ENCODE results near the gene MPHOSPH10.
"Not testable (repeated sequence)": the region's sequence is repeated elsewhere in the genome, so short reads cannot be mapped to it uniquely, and the experiment has no call there.

MPHOSPH10 gene

DNA sequence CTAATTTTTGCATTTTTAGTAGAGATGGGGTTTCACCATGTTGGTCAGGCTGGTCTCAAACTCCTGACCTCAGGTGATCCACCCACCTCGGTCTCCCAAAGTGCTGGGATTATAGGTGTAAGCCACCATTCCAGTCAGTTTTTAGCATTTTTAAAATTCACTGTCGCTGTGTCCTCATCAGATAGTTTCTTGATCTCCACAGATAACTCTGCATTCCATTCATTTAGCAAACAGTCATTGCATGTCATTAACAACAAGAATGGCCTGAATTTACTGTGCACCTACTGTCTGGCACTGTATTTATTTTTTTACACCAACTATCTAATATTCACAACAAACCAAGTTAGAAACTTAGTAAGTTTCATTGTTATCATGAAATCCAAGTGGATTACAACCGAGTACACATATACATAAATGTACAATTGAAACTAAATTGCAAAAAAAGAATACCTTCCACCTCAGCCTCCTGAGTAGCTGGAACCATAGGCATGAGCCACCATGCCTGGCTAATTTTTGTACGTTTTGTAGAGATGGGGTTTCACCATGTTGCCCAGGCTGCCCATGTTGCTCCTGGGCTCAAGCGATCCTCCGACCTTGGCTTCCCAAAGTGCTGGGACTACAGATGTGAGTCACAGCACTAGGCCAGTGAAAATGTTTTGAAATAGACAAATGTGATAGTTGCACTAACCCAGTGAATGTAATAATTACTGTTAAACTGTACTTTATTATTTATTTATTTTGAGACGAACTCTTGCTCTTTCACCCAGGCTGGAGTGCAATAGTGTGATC, 4.7 kb upstream of the MPHOSPH10 start:
- no peak for DNase-seq

DNA sequence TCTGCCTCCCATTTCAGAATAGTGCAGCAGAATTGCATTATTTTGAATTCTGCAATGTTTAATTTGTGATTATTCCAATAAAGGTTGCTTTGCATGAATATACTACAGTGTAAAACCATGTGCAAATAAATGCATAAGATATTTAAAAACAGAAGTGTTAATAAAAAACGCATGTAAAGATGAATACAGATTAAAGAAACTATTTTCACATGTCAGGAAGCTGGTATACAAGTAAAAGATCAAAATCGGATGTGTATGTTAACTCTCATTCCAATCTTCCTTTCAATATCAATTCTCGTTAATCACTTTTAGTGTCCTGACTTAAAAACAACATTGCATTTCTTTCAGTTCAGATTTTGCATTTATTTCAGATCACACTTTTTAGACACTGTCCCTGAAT, 3.5 kb upstream of the MPHOSPH10 start:
- DNase-seq, result no peak

DNA sequence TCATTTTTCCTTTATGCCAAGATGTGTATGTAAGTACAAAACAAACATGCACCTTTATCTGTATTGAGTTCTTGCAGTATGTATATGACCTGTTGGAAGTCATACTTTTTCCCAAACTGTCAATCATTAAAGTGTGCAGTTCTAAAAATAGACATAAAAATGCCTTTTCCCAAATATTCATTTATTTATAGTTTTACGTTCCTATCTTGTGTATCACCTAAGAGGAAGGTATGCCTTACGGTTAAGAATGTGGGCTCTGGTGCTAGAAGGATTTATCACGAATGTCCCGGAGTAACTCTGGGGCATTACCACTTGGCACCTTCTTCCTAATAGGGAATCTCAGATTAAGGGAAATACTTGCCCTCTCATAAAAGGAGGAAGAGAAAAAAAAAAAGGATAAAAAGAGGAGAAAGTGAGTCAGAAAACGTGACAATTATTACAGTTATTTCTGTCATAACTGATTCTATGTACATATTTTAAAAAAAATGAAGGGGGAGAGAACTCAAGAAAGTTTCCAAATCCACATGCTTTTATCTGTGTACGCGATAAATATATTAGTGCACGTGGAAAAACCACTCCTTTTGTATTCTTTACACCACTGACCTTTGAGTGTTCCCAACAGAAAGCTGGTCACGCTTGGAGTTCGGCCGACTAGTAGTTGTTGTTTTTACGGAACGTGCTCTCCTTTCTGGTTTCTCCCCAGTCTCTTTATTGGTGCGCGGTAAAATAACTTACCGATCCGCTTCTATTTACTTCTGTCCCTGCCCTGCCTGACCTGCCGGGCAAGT, 1.1 kb upstream of the MPHOSPH10 start:
- DNase-seq, result peak; percentile 28

DNA sequence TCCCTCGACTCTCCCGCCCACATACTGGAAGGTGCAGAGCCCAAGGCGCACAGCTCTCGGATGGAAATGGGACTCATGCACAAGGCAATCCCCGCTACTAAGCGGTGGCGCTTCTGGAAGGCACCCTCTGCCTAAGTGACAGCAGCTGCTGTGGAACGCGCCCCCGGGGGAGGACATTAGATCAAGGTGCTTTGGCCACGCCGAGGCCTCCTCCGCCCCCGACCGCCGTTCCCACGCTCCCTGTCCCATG, 607 bp upstream of the MPHOSPH10 start:
- DNase-seq, result no peak

DNA sequence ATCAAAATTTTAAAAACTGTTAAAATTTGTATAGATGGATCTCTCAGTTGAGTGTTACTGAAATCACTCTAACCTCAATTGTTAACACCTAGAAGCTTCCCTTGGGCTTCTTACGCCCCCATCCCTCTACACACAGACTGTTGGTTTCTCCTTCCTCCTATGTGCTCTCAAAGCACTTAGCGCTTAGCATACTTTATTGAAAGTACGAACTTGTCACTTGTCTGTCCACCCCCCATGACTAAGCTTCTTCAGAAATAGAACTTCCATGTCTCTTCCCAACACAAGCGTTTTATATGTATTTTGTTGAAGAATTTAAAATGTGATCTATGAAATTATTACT, 441 bp downstream of the MPHOSPH10 start:
- DNase-seq, result peak; percentile 47

DNA sequence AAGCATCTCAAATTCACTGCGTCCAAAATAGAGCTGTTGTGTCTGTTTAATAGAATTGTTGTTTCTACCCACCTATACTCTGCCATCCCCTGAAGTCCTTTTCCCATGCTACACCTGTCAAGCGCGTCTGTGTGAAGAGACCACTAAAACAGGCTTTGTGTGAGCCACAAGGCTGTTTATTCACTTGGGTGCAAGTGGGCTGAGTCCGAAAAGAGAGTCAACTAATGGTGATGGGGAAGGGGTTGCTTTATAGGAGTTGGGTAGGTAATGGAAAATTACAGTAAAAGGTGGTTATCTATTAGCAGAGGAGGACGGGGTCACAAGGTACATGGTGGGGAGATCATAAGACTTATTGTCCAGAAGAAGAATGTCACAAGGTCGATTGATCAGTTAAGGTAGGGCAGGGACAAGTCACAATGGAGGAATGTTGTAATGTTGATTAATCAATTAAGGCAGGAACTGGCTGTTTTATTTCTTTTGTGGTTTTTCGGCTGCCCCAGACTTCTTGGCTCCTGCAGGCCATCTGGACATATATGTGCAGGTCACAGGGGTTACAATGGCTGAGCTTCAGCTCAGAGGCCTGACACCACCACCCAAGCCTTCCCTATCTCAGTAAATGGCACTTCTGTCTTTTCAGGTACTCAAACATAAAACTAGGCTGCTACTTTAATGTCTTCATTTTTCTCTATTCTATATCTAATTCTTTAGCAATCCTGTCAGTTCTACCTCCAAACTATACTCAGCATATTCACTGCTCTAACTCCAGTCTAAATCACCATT, 1.1 kb downstream of the MPHOSPH10 start:
- not testable (repeated sequence) for DNase-seq

DNA sequence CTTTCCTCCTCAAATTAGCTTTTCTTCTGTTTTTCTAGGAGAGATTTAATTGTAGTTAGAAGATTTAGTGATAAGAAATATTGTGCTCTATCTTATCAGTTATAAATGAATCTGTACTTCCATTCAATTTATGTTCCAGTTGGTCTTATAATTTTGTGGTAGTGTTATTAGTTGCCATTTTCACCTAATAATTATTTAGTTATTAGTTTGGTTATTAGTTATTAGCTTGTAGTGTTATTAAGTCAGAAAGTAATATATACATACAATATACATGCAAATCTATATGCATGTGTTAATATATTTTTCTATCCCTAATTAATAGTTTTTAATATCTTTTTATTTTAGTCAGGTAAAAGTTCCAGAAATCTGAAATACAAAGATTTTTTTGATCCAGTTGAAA, 3.2 kb downstream of the MPHOSPH10 start:
- DNase-seq, result no peak

DNA sequence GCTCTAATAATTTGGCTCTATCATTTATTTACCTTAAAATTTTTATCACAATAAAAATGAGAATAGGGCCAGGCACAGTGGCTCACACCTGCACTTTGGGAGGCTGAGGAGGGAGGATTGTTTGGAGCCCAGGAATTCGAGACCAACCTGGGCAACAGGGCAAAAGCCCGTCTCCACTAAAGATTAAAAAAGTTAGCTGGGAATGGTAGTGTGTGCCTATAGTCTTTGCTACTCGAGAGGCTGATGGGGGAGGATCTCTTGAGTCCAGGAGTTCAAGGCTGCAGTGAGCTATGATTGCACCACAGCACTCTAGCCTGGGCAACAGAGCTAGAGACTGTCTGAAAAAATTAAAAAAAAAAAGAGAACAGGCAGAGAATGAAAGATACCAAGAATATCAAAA, 5.7 kb downstream of the MPHOSPH10 start:
- no peak for DNase-seq

DNA sequence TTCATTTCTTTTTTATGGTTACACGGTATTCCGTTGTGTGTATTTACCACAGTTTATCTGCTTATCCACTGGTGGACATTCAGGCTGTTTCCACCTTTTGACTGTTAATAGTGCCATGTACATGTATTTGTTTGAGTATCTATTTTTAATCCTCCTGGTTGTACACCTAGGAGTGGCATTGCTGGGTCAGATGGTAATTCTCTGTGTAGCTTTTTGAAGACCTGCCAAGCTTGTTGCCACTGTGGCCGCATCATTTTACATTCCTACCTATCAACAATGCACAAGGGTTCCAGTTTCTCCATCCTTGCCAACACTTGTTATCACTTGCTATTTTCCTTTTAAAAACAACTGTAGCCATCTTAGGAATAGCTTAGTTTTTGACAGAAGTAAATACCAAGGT, 13.3 kb downstream of the MPHOSPH10 start:
- no peak for DNase-seq

DNA sequence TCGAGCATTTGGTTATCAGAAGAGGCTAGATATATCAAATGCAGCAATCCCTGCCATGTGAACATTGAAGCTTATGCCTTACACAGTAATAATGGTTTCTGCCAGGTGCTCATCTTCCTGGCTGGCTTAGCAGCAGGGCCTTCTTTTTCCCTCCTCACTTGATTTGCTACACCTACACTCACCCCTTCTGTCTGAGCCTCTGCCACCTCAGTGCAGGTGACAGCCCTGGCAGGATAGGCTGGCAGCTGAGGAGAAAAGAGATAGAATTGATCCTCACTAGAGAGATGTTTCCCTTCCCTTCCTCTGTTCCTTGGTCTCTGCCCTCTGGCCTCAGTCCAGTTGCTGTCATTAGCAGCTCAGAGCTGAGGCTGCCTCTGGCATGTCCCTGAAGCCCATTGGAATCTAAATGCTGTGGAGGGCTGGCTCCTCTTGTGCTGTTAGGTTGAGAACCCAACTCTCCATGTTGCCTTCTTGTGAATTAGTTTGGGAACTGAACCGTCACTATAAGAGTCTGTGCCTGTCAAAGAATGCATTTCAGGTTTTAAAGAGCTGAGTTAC, 18.2 kb downstream of the MPHOSPH10 start:
- no peak for DNase-seq

DNA sequence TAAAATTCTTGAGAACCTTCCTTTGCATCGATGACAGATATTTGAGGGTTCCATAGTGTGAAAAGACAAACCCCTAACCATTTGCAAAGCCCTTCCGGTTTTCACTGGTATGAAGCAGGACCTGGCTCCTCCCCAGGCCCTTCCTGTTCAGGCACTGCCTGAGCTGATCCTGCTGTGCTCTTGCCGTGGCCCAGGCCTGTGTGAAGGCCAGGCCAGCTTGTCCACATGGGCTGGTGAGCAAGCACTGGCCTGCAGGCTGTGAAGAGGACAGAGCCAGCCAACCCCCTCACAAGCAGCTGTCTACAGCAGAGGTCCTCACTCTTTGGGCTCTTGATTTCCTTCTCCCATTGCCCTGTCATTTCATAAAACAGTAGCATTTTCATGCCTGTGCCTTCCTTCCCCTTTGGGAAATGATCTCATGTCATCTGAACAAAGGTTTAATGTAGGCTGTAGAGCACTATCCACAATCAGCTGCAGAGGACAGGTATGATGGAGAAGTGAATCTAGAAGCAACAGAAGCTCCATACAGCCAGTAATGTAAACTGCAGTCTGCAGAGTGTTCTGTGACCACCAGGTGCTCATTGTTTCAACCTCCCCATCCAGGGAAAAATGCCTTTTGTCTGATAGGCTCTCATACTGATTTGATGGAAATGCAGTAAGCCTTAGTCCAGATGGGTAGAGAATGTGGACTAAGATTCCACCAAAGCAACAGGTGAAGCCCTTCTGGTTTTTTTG, 19.8 kb downstream of the MPHOSPH10 start:
- no peak for DNase-seq

DNA sequence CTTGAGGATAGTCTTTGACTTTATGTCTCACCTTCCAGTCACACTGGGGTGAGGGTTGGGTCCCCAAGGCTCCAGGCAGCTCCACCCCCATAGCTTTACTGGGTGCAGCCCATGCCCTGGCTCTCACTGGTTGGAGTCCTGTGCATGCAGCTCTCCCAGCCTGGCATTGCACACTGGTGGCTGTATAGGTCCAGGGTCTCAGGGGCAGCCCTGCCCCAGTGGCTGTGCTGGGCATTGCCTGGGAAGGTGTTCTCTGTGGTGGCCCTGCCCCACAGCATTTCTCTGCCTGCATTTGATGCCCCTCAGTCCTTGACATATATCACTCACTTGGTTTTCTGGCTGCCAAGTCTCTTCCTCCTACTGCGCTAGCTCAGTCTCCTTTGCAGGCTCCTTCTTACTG, 21.2 kb downstream of the MPHOSPH10 start:
- DNase-seq, result no peak

DNA sequence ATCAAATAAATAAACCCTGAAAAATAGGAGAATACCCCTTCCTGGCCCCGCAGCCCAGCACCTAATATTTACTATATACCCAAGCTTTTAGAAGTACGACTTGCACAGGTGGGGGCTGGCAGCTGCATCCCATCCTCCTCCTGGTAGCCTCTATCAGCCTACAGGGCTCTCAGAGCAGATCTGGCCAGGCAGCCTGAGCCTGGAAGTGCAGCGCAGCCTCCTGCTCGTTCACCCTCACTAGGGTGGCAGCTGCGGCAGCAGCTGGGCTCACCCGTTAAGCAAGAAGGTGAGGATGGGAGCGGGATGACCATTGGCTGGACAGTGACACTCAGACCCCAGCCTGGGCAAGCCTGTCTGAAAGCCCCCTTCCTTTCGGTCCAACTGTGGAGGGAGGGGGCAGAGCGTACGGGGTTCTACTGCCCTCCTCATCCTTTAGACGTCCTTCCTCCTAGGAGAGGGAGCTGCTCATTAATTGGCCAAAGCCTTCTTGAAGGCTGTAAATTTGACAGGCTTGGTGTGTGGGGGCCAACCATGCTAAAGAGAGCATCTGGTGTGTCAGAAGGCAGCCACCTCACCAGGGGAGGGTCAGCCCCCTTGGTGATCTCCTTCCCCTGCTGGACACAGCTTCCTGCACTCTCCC, 23.3 kb downstream of the MPHOSPH10 start:
- DNase-seq, result no peak

DNA sequence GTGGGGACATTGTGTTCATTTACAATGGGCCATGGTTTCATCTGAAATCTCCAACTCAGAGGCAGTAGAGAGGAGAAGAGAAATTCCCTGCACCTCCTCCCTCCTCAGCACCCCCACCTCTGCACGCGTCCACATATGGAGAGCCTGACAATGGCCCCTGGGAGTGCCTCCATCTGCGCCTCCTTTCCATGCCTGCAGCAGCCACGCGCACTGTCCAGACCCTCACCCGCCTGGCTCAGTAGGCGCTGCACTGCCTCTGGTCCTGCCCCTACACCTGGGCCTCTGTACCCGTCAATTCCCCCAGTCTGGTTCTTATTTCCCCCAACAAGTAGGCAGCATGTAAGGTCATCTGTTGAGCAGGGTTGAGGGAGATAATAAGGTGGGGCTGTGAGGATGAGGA, 23.8 kb downstream of the MPHOSPH10 start:
- no peak for DNase-seq

DNA sequence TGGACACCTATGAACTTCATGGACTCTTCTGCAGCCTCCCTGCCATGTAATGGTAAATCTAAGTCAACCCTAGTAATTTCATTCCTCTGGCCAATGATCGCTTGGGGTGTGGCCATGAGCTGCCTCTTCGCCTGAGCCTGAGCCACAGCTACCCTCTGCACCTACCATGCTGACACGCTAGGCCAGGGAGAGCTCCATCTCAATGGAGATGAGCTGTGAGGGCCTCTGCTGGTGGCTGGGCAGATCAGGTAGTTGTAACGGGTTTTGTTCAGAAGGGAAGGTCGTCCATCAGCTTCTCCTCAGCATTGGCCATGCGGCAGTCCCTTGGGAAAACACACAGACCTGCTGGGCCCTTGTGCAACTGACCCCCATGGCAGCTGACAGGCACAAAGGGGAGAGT, 24.4 kb downstream of the MPHOSPH10 start:
- peak; percentile 58 for DNase-seq

DNA sequence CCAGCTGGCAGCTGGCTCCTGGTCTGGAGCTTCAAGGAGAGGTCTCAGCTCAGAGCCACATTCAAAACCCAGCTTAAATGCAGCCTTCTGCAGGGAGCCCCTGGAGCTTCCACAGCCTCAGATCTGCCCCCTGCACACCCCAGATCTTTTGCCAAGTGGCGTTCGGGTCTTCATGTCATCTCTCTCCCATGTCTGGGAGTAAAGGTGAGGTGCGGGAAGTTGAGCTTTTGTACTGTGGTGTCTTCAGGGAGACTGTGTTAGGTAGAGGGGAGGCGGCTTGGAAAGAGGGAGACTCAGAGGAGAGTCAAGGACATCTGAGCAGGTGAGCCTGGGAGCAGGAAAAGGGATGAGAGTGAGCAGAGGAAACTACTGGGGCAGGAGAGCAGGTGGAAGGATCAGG, 25.4 kb downstream of the MPHOSPH10 start:
- DNase-seq, result no peak

DNA sequence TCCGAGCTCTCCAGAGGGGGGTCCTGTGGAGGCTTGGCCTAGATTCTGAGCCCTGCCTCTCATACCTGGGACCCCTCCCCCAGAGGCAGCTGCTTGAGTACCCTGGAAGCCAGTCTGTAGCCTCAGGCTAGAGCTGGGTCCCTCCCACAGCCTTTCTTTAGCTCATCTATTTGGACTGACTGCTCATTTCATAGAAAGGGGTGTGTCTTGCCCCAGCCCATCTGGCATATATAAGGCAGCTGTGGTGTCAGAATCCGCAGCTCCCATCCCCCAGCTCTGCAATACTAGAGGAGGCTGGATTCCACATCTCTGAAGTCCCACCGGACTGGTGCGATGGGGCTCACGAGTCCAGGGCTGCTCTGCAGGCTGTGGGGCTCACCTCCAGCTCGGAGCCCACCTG, 26.1 kb downstream of the MPHOSPH10 start:
- peak; percentile 7 for DNase-seq

DNA sequence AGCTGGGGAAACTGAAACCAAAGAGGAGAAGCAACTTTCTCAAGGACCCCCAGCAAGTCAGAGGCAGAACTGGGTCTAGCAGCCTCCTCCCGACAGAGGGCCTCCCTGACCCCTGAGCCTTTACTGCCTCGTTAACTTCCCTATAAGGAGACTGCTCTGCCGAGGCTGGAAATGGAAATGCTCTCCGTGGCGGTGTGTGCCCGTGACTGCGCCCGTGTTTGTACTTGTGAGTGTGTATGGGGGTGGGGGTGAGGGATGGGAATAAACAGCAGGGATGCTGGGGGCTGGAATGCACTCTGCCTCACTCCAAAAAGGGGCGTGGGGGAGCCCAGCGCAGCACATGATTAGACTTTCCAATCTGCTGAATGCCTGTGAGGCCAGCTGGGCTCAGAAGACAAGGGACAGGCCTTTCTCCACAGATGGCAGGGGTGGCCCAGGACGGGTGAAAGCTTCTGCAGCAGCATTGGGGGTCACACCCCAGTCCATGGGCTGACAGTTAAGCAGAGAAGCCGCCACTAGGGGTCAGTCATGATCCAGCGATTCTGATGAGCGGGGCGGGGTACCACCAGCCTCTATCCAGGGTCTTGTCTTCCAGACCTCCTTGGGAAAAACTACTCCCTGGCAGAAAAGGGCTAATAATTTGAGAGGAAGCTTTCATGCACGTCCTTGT, 26.8 kb downstream of the MPHOSPH10 start:
- DNase-seq, result peak; percentile 60

DNA sequence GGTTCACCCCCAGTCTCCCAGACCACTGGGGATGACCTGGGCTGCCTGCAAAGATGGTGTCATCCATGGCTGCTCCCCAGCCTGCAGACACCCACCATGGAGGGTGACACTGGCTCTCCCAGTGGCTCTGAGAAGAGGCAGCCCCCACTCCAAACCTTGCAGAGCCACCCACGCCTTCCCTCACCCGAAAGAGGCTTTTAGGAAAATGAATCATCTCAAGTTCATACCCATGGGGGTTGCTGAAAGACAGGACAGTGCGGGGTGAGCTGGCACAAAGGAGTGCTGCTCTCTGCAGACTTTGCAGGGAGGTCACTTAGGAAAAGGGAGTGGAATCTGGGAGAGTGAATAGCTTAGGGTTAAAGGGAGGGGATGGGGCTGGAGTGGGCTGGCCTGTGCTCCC, 36.4 kb downstream of the MPHOSPH10 start:
- no peak for DNase-seq

DNA sequence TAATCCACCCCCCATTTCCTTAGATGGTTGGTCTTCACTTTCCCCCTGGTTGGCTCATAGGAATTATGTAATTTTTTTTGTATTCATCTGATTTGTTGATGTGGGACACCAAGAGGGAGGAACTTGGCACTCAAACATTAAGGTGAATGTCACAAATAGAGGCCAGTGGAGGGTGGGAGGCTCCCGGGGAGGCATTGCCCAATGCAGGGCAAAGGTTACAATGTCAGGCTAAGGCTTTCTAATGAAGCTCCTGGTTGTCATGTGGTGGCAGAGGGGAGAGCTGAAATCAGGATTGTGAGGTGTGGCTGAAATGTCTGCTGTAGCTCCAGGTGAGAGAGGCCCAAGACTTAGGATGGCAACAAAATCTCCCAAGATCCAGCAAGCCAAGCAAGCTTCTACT, 42.7 kb downstream of the MPHOSPH10 start:
- DNase-seq, result no peak

DNA sequence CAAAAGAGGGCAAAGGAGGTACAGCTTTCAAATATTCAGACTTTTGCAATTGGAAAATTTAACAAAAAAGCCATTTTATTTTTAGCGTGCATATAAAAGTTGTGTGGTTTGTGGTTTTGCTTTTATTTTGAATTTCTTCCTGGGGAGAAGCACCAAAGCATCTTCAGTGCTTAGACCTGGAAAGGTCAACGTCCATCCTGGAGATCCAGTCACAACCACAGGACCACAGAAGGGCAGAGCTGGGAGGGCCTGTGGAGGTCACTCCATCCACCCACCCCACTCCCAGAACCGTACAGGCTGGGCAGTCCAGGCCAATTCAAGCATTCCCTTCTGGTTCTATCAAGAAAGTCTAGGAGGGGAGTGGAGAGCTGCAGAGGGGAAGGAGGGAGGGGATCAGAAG, 43.8 kb downstream of the MPHOSPH10 start:
- DNase-seq, result no peak

DNA sequence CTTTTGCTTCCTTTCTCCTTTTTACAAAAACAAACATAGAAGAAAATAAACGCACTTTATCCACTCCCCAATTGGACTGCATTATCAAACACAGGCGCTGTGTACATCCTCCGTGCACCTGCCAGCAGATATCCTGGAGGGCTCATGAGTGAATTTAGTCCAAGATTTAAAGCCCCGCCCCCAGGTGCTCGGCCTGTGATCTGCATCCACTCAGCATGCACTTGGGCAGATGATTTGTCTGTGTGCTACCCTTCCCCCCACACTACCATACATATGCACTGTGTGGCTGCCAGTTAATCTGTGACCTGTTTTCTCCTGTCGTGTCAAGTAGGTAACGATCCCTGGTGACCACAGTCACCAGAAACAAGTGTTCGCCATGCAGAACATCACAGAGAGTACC, 48.4 kb downstream of the MPHOSPH10 start:
- not testable (repeated sequence) for DNase-seq
